ENCODE measurements around the gene GIGYF2.

DNA sequence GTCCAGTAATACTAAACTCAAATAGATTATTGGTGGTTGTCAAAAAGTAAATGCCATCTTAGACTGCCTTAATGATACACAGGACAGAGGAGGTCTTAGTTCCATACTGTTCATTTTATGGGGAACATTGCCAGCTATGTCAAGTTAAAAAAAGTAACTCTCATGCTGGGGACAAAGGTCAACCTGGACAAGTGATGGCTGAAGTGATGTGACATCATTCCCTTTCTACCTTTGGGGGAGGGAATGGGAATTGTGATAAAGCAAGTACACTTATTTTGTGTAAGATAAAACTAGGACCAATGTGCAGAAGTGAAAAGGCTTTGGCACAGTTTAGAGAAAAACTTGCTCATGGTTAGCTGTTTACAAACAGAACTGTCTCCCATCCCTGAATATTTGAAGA, 148.9 kb downstream of the GIGYF2 start:
- TF ChIP-seq CTCF (IDR thresholded peaks at IDR 0.05): no peak
- no peak for TF ChIP-seq ZFX (IDR thresholded peaks at IDR 0.05; ENCODE audit: borderline replicate concordance)
